ENCODE data around the gene ENOX2. TPM values are rescaled to one million over a fixed set of nuclear protein-coding genes. Genes with fewer than 3 reads are reported as not detected.

Gene ENOX2
- total RNA-seq, 1 donor from 2014 or later: 16.2 TPM

DNA sequence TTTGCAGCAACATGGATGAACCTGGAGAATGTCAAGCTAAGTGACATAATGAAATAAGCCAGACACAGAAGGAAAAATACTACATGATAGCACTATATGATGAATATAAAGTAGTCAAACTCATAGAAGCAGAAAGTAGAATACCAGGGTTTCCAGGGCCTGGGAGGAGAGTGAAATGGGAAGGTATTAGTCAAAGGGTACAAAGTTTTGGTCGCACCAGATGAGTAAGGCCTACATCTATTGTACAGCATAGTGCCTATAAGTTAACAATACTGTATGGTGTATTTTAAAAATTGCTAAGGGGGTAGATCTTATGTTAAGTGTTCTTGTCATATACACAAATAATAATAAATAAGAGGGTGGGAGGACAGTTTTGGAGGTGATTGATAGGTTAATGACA lies 41.5 kb downstream of the ENOX2 start:
- H3K4me1 Mint-ChIP-seq: peaks cover 4% of the 10 kb centered on the region
- no peak overlapping the region for H3K4me3 Mint-ChIP-seq
- ATAC-seq (ENCODE audit: low read depth) (no peak), DNase-seq (no peak)
- ChIA-PET POLR2A (no interaction called here), CTCF (no interaction called here)
- no peaks in the 10 kb centered on the region for H3K27me3 Mint-ChIP-seq
- H3K36me3 Mint-ChIP-seq (ENCODE audit: low read depth): peaks cover 10% of the 10 kb centered on the region
- H3K27ac Mint-ChIP-seq: no peak overlapping the region
- intact Hi-C loops (cut with micrococcal nuclease): no loop called here
- no peaks in the 10 kb centered on the region for H3K9me3 Mint-ChIP-seq
- TF ChIP-seq, protein P1, sequence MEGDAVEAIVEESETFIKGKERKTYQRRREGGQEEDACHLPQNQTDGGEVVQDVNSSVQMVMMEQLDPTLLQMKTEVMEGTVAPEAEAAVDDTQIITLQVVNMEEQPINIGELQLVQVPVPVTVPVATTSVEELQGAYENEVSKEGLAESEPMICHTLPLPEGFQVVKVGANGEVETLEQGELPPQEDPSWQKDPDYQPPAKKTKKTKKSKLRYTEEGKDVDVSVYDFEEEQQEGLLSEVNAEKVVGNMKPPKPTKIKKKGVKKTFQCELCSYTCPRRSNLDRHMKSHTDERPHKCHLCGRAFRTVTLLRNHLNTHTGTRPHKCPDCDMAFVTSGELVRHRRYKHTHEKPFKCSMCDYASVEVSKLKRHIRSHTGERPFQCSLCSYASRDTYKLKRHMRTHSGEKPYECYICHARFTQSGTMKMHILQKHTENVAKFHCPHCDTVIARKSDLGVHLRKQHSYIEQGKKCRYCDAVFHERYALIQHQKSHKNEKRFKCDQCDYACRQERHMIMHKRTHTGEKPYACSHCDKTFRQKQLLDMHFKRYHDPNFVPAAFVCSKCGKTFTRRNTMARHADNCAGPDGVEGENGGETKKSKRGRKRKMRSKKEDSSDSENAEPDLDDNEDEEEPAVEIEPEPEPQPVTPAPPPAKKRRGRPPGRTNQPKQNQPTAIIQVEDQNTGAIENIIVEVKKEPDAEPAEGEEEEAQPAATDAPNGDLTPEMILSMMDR (IDR thresholded peaks at IDR 0.05): no peak

DNA sequence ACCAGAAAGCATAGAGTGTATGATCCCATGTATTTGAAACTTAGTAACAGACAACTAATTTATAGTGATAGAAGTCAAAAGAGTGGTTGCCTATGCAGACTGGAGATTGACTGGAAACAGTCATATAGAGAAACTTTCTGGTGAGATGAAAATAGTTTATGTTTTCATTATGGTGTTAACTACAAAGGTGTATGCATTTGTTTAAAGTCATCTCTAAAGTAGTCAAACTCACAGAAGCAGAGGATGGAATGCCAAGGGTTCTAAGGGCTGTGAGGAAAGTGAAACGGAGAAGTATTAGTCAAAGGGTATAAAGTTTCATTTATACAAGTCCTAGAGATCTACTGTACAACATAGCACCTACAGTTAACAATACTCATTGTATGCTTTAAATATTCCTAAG lies 45.8 kb downstream of the ENOX2 start:
- ChIA-PET CTCF (no interaction called here), POLR2A (no interaction called here)
- TF ChIP-seq, protein P1 (IDR thresholded peaks at IDR 0.05): no peak
- H3K36me3 Mint-ChIP-seq (ENCODE audit: low read depth): peaks cover 14% of the 10 kb centered on the region
- H3K27ac Mint-ChIP-seq: no peak overlapping the region
- no peaks in the 10 kb centered on the region for H3K4me1 Mint-ChIP-seq
- H3K27me3 Mint-ChIP-seq: no peaks in the 10 kb centered on the region
- intact Hi-C loops (cut with micrococcal nuclease): no loop called here
- ATAC-seq (ENCODE audit: low read depth): no peak
- DNase-seq: no peak
- no peak overlapping the region for H3K4me3 Mint-ChIP-seq
- H3K9me3 Mint-ChIP-seq: no peaks in the 10 kb centered on the region

DNA sequence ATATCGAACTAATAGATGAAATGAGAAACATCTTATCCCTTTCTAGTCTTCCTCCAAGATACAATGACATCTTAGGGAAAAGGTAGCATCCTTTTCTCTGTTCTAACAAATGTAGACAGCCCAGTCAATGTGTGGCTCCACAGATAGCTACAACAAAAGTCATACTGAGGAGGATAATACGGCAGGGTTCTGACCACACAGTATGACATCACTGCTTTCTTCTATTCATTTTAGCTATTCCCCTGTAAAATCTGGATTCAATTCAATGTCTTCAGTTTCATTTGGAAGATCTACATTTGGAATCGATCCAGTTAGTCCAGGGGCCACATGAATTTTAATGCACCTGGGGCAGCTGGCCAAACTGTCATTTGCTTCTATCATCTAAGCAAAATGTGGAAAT lies 51.4 kb downstream of the ENOX2 start:
- Mint-ChIP-seq H3K27me3 (no peaks in the 10 kb centered on the region), H3K9me3 (no peaks in the 10 kb centered on the region), H3K36me3 (ENCODE audit: low read depth) (peaks cover 4% of the 10 kb centered on the region), H3K27ac (no peak overlapping the region), H3K4me3 (no peak overlapping the region), H3K4me1 (peaks cover 16% of the 10 kb centered on the region)
- intact Hi-C loops (cut with micrococcal nuclease): no loop called here
- ATAC-seq (ENCODE audit: low read depth) (no peak), DNase-seq (no peak)
- ChIA-PET POLR2A (no interaction called here), CTCF (no interaction called here)
- TF ChIP-seq, protein P1 (IDR thresholded peaks at IDR 0.05): no peak

DNA sequence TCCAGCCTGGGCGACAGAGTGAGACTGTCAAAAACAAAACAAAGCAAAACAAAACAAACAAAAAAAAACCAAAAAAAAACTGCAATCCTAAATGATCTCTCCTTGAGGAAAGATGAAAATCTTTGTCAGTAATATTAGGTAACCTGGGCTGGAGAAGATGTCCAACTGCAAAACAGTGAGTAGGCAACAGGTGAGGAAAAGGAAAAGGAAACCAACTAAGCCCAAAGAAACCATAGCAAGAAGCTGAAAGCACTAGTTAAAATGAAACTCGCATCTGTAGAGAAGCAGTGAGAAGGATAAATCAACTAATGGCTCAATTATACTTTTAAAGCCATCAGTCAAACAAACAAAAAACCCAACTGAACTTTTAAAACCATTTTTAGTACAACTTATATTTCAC lies 54.2 kb downstream of the ENOX2 start:
- ChIA-PET POLR2A (no interaction called here), CTCF (no interaction called here)
- Mint-ChIP-seq H3K9me3 (no peaks in the 10 kb centered on the region), H3K27ac (no peak overlapping the region), H3K27me3 (no peaks in the 10 kb centered on the region), H3K4me3 (no peak overlapping the region), H3K36me3 (ENCODE audit: low read depth) (no peaks in the 10 kb centered on the region), H3K4me1 (peaks cover 16% of the 10 kb centered on the region)
- ATAC-seq (ENCODE audit: low read depth): no peak
- intact Hi-C loops (cut with micrococcal nuclease): no loop called here
- TF ChIP-seq, protein P1 (IDR thresholded peaks at IDR 0.05): no peak
- no peak for DNase-seq

DNA sequence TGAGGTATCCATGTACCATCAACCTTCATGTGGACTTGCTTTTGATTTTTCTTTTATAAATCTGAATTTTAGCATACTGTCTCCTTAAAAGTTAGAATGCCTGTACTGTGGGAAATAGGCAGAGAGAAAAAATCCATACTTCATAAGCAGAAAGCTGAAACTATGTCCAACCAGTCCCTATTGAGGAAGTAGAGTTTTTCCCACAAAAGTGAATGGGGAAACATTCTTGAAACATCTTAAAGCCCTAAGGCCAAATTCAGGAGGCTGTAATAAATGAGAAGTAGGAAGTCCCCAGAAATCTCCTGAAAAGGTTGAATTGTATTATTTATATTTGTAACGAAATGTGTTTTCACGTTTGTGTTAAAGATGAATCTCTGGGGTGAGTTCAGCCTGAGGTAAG lies 56.3 kb downstream of the ENOX2 start:
- no peaks in the 10 kb centered on the region for H3K9me3 Mint-ChIP-seq
- DNase-seq: no peak
- H3K4me3 Mint-ChIP-seq: no peak overlapping the region
- CTCF ChIA-PET: no interaction called here
- peaks cover 16% of the 10 kb centered on the region for H3K4me1 Mint-ChIP-seq
- POLR2A ChIA-PET: no interaction called here
- TF ChIP-seq, protein P1 (IDR thresholded peaks at IDR 0.05): no peak
- no peaks in the 10 kb centered on the region for H3K36me3 Mint-ChIP-seq (ENCODE audit: low read depth)
- no peaks in the 10 kb centered on the region for H3K27me3 Mint-ChIP-seq
- H3K27ac Mint-ChIP-seq: no peak overlapping the region
- intact Hi-C loops (cut with micrococcal nuclease): no loop called here
- no peak for ATAC-seq (ENCODE audit: low read depth)
